T-helper 1 cell treated with Interleukin-12 subunit alpha and Interleukin-12 subunit beta and Interleukin-4 antibody, amounts not matched to agents 30 ng/mL and 1 ng/mL, for 36 hours (primary cell): ENCODE data around the gene COX19. TPM values are rescaled to one million over a fixed set of nuclear protein-coding genes. Genes with fewer than 3 reads are reported as not detected.

Experiments
- intact Hi-C: fragments of 100-400 bp; cut with micrococcal nuclease; formaldehyde crosslinking; loops from one replicate; pipeline ENCODE4 v1.15.1; 2024
- total RNA-seq: library from RNA; stranded (reverse); gene quantifications from 2 replicates; pipeline ENCODE4 v1.2.3, GENCODE V29; 2022

The COX19 gene
- total RNA-seq, 1 donor from 2014 or later, result 18.9 TPM

GRCh38 chr7:979886-980571 lies 4.7 kb upstream of the COX19 start:
- intact Hi-C loops, result no loop called here

GRCh38 chr7:979151-979550 lies 3.8 kb upstream of the COX19 start:
- intact Hi-C loops, result no loop called here

- intact Hi-C loops, result no loop called here
These were observed 3.2 kb upstream of the COX19 start for GRCh38 chr7:978416-979091.

GRCh38 chr7:978049-978346 lies 2.6 kb upstream of the COX19 start:
- intact Hi-C loops, result no loop called here

GRCh38 chr7:977326-978048 lies 2.1 kb upstream of the COX19 start:
- intact Hi-C loops, result no loop called here

- intact Hi-C loops, result no loop called here
These were observed 1.6 kb upstream of the COX19 start for GRCh38 chr7:976901-977325.

GRCh38 chr7:975702-976473 lies 539 bp upstream of the COX19 start:
- intact Hi-C loops, result loop anchor here (1.0 to 2.0 kb wide), 13 partner anchors 17 to 483 kb away; partner anchors contain the start of genes GET4, MICALL2, SUN1 and ZFAND2A

GRCh38 chr7:974172-974571 lies 1.2 kb downstream of the COX19 start:
- intact Hi-C loops, result loop anchor here (1.0 to 2.0 kb wide), 3 partner anchors 66 to 157 kb away; no protein-coding TSS in a partner anchor

GRCh38 chr7:973312-973711 lies 2.0 kb downstream of the COX19 start:
- intact Hi-C loops, result no loop called here

GRCh38 chr7:972676-973309 lies 2.6 kb downstream of the COX19 start:
- intact Hi-C loops, result no loop called here

- intact Hi-C loops, result no loop called here
These were observed 3.2 kb downstream of the COX19 start for GRCh38 chr7:972110-972509.

- intact Hi-C loops, result no loop called here
These were observed 4.6 kb downstream of the COX19 start for GRCh38 chr7:970744-971143.

- intact Hi-C loops, result no loop called here
These were observed 5.9 kb downstream of the COX19 start for GRCh38 chr7:969403-969802.

GRCh38 chr7:968205-969105 lies 6.9 kb downstream of the COX19 start:
- intact Hi-C loops, result no loop called here

- intact Hi-C loops, result no loop called here
These were observed 7.8 kb downstream of the COX19 start for GRCh38 chr7:967361-968082.

GRCh38 chr7:966291-967069 lies 8.9 kb downstream of the COX19 start:
- intact Hi-C loops, result no loop called here

- intact Hi-C loops, result no loop called here
These were observed 10.7 kb downstream of the COX19 start for GRCh38 chr7:964401-965231.
